ENCODE measurements around the gene PLCB1.
"Not testable (repeated sequence)": the region's sequence is repeated elsewhere in the genome, so short reads cannot be mapped to it uniquely, and the experiment has no call there.

The PLCB1 gene

GRCh38 chr20:8578161-8578865 is 446.2 kb downstream of the PLCB1 start:
- peak; percentile 33 for DNase-seq

- DNase-seq = no peak
These were observed 447.0 kb downstream of the PLCB1 start for GRCh38 chr20:8579035-8579434.

- DNase-seq = no peak
These were observed 449.5 kb downstream of the PLCB1 start for GRCh38 chr20:8581446-8582183.

GRCh38 chr20:8583012-8583565 is 451.0 kb downstream of the PLCB1 start:
- no peak for DNase-seq

- DNase-seq = no peak
These were observed 451.5 kb downstream of the PLCB1 start for GRCh38 chr20:8583566-8584043.

GRCh38 chr20:8587251-8587650 is 455.2 kb downstream of the PLCB1 start:
- no peak for DNase-seq

- no peak for DNase-seq
These were observed 455.7 kb downstream of the PLCB1 start for GRCh38 chr20:8587810-8588209.

GRCh38 chr20:8589956-8590355 is 457.9 kb downstream of the PLCB1 start:
- no peak for DNase-seq

- DNase-seq = not testable (repeated sequence)
These were observed 469.0 kb downstream of the PLCB1 start for GRCh38 chr20:8600910-8601541.

GRCh38 chr20:8601542-8601912 is 469.5 kb downstream of the PLCB1 start:
- DNase-seq = no peak

- no peak for DNase-seq
These were observed 470.5 kb downstream of the PLCB1 start for GRCh38 chr20:8602389-8603116.

- DNase-seq = no peak
These were observed 476.4 kb downstream of the PLCB1 start for GRCh38 chr20:8608470-8608869.

- no peak for DNase-seq
These were observed 484.7 kb downstream of the PLCB1 start for GRCh38 chr20:8616792-8617191.

- DNase-seq = no peak
These were observed 488.9 kb downstream of the PLCB1 start for GRCh38 chr20:8621001-8621400.

- DNase-seq = no peak
These were observed 492.0 kb downstream of the PLCB1 start for GRCh38 chr20:8624046-8624445.

- no peak for DNase-seq
These were observed 492.6 kb downstream of the PLCB1 start for GRCh38 chr20:8624616-8625015.

GRCh38 chr20:8627340-8628004 is 495.4 kb downstream of the PLCB1 start:
- no peak for DNase-seq

- DNase-seq = no peak
These were observed 499.2 kb downstream of the PLCB1 start for GRCh38 chr20:8631271-8631670.

GRCh38 chr20:8633366-8633765 is 501.3 kb downstream of the PLCB1 start:
- DNase-seq = no peak

GRCh38 chr20:8635048-8635572 is 503.0 kb downstream of the PLCB1 start:
- DNase-seq = no peak

GRCh38 chr20:8635837-8636236 is 503.8 kb downstream of the PLCB1 start:
- no peak for DNase-seq
